GM19025 (cell line): ENCODE data around the gene TSPY2.
"Not testable (repeated sequence)": the region's sequence is repeated elsewhere in the genome, so short reads cannot be mapped to it uniquely, and the experiment has no call there.

Source experiments
- ATAC-seq: cut with Tn5 transposase; IDR thresholded peaks from one replicate; pipeline ENCODE4 v1.9.1; 2021; ENCODE audit warnings: mild to moderate bottlenecking, low read depth, moderate library complexity; ENCODE audit not compliant: unreplicated experiment

TSPY2 gene

GRCh38 chrY:6245923-6246322 is at the start of gene TSPY2:
TSPY2 (plus strand) TSS chrY:6246223; CDS start chrY:6246269, 46 bp downstream.
- ATAC-seq = not testable (repeated sequence)

GRCh38 chrY:6209565-6209964 is 36.5 kb upstream of the TSPY2 start:
- not testable (repeated sequence) for ATAC-seq

- not testable (repeated sequence) for ATAC-seq
Measured at GRCh38 chrY:6217045-6217444, 29.0 kb upstream of the TSPY2 start.

GRCh38 chrY:6269839-6270238 is 23.8 kb downstream of the TSPY2 start:
- ATAC-seq = not testable (repeated sequence)
